SK-N-SH treated with all-trans-retinoic acid at 6 μM for 48 hours (cell line): ENCODE results near the gene PLEKHG4B.

ENCODE experiments used
- ARNTL ChIP-seq: fragments of 450-650 bp; formaldehyde crosslinking; IDR thresholded peaks from 2 replicates; pipeline ENCODE4 v1.5.0; 2020; ENCODE audit warnings: low read depth, mild to moderate bottlenecking, moderate library complexity, borderline replicate concordance
- BACH2 ChIP-seq: fragments of 250-450 bp; sonication (Bioruptor Pico); IDR thresholded peaks from 2 replicates; pipeline ENCODE4 v1.9.0; 2021; ENCODE audit warnings: mild to moderate bottlenecking, borderline replicate concordance
- CSDC2 ChIP-seq: fragments of 250-450 bp; sonication (Bioruptor Pico); IDR thresholded peaks from 2 replicates; pipeline ENCODE4 v1.5.0; 2020; ENCODE audit warnings: mild to moderate bottlenecking, moderate library complexity
- ISL1 ChIP-seq: fragments of 250-450 bp; sonication (Bioruptor Pico); IDR thresholded peaks from 2 replicates; pipeline ENCODE4 v2.1.2; 2022; ENCODE audit warnings: mild to moderate bottlenecking, moderate library complexity
- PPARA ChIP-seq: fragments of 250-450 bp; sonication (Bioruptor Pico); IDR thresholded peaks from 2 replicates; pipeline ENCODE4 v1.5.0; 2020; ENCODE audit warnings: mild to moderate bottlenecking, borderline replicate concordance
- RARB ChIP-seq: fragments of 250-450 bp; sonication (Bioruptor Pico); IDR thresholded peaks from 2 replicates; pipeline ENCODE4 v1.8.0; 2021; ENCODE audit warnings: mild to moderate bottlenecking, moderate library complexity
- TOX ChIP-seq: fragments of 250-450 bp; sonication (Bioruptor Pico); IDR thresholded peaks from 2 replicates; pipeline ENCODE4 v1.8.0; 2021; ENCODE audit warnings: mild to moderate bottlenecking, moderate library complexity, borderline replicate concordance
- ZFP3 ChIP-seq: fragments of 250-450 bp; sonication (Bioruptor Pico); IDR thresholded peaks from 2 replicates; pipeline ENCODE4 v1.5.0; 2020; ENCODE audit warnings: mild to moderate bottlenecking, moderate library complexity
- TF ChIP-seq, protein P1 (sequence below): fragments of 250-450 bp; sonication (Bioruptor Pico); IDR thresholded peaks from 2 replicates; pipeline ENCODE4 v1.8.0; 2020; ENCODE audit warnings: mild to moderate bottlenecking, moderate library complexity, borderline replicate concordance
- TF ChIP-seq, protein P2 (sequence below): fragments of 250-450 bp; sonication (Bioruptor Pico); IDR thresholded peaks from 2 replicates; pipeline ENCODE4 v1.8.0; 2021; ENCODE audit warnings: low read depth, mild to moderate bottlenecking, moderate library complexity, borderline replicate concordance

DNA sequence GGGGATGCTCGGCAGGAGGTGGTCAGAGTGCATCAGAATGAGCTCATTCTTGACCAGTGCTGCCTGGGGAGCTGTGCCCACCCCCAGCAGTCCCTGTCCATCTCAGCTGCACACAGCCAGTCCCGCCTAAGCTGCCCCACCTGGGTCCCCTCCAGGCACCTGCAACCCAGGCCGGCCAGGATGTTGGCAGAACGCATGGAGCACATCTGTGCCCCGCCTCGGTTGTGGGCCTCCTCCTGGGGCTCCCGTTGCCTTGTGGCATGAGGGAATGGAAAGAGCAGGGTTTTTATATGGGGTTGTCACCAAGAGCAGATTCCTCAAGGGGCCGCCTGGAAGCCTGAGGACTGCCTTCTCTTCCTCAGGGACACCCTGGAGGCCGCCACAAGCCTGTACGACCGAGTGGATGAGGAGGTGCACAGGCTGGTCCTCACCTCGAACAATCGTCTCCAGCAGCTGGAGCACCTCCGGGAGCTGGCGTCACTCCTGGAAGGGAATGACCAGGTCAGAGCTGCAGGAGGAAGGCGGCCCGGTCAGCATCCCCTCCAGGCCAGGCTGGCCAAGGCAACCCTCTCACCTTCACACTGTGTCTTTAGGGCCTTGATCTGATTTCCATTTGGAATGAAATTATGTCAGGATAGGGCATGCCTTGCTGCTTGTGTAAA is 64.6 kb downstream of the PLEKHG4B start:
- no peak for TF ChIP-seq ARNTL (CRISPR knock-in tag)
- TF ChIP-seq, protein P1, sequence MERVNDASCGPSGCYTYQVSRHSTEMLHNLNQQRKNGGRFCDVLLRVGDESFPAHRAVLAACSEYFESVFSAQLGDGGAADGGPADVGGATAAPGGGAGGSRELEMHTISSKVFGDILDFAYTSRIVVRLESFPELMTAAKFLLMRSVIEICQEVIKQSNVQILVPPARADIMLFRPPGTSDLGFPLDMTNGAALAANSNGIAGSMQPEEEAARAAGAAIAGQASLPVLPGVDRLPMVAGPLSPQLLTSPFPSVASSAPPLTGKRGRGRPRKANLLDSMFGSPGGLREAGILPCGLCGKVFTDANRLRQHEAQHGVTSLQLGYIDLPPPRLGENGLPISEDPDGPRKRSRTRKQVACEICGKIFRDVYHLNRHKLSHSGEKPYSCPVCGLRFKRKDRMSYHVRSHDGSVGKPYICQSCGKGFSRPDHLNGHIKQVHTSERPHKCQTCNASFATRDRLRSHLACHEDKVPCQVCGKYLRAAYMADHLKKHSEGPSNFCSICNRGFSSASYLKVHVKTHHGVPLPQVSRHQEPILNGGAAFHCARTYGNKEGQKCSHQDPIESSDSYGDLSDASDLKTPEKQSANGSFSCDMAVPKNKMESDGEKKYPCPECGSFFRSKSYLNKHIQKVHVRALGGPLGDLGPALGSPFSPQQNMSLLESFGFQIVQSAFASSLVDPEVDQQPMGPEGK: no peak
- TF ChIP-seq, protein P2, sequence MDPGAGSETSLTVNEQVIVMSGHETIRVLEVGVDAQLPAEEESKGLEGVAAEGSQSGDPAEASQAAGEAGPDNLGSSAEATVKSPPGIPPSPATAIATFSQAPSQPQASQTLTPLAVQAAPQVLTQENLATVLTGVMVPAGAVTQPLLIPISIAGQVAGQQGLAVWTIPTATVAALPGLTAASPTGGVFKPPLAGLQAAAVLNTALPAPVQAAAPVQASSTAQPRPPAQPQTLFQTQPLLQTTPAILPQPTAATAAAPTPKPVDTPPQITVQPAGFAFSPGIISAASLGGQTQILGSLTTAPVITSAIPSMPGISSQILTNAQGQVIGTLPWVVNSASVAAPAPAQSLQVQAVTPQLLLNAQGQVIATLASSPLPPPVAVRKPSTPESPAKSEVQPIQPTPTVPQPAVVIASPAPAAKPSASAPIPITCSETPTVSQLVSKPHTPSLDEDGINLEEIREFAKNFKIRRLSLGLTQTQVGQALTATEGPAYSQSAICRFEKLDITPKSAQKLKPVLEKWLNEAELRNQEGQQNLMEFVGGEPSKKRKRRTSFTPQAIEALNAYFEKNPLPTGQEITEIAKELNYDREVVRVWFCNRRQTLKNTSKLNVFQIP (CRISPR knock-in tag): no peak
- TF ChIP-seq BACH2 (CRISPR knock-in tag): no peak
- TF ChIP-seq PPARA (CRISPR knock-in tag): no peak
- no peak for TF ChIP-seq CSDC2 (CRISPR knock-in tag)
- no peak for TF ChIP-seq ZFP3 (CRISPR knock-in tag)
- no peak for TF ChIP-seq ISL1 (CRISPR knock-in tag)
- no peak for TF ChIP-seq TOX (CRISPR knock-in tag)
- TF ChIP-seq RARB (CRISPR knock-in tag): no peak
